HUDEP-2 (cell line): ENCODE data around the gene ATP8A2.

Experiments used
- DNase-seq, 76 experiments: peaks; one replicate each; lab custom pipeline; 2025; ENCODE audit not compliant: unreplicated experiment in 76 of 76; lab: John Stamatoyannopoulos, UW

Gene ATP8A2

GRCh38 chr13:25607096-25607495 lies 235.3 kb downstream of the ATP8A2 start:
- DNase-seq, result no peak

- no peak for DNase-seq
These were observed 236.4 kb downstream of the ATP8A2 start for GRCh38 chr13:25608181-25608580.

- no peak for DNase-seq
These were observed 244.9 kb downstream of the ATP8A2 start for GRCh38 chr13:25616674-25617073.

GRCh38 chr13:25619897-25620296 lies 248.1 kb downstream of the ATP8A2 start:
- no peak for DNase-seq

- no peak for DNase-seq
These were observed 253.6 kb downstream of the ATP8A2 start for GRCh38 chr13:25625414-25625813.

GRCh38 chr13:25630329-25630900 lies 258.6 kb downstream of the ATP8A2 start:
- no peak for DNase-seq

- DNase-seq, result no peak
These were observed 260.6 kb downstream of the ATP8A2 start for GRCh38 chr13:25632166-25632888.

GRCh38 chr13:25633093-25633492 lies 261.3 kb downstream of the ATP8A2 start:
- DNase-seq, result no peak

- no peak for DNase-seq
These were observed 273.9 kb downstream of the ATP8A2 start for GRCh38 chr13:25645681-25646080.

GRCh38 chr13:25649001-25649633 lies 277.3 kb downstream of the ATP8A2 start:
- DNase-seq, result no peak

- no peak for DNase-seq
These were observed 281.0 kb downstream of the ATP8A2 start for GRCh38 chr13:25652764-25653163.

GRCh38 chr13:25654322-25654721 lies 282.5 kb downstream of the ATP8A2 start:
- no peak for DNase-seq

- no peak for DNase-seq
These were observed 285.4 kb downstream of the ATP8A2 start for GRCh38 chr13:25657157-25657556.

- DNase-seq, result no peak
These were observed 287.5 kb downstream of the ATP8A2 start for GRCh38 chr13:25659091-25659795.

- no peak for DNase-seq
These were observed 289.2 kb downstream of the ATP8A2 start for GRCh38 chr13:25660996-25661395.

GRCh38 chr13:25662516-25662915 lies 290.7 kb downstream of the ATP8A2 start:
- no peak for DNase-seq

- DNase-seq, result no peak
These were observed 296.6 kb downstream of the ATP8A2 start for GRCh38 chr13:25668345-25668744.

GRCh38 chr13:25673711-25674110 lies 301.9 kb downstream of the ATP8A2 start:
- DNase-seq, result peak in 16 of 76 experiments; percentile 4 to 52 (median 18)

GRCh38 chr13:25674371-25674770 lies 302.6 kb downstream of the ATP8A2 start:
- no peak for DNase-seq

- no peak for DNase-seq
These were observed 303.3 kb downstream of the ATP8A2 start for GRCh38 chr13:25675060-25675459.

GRCh38 chr13:25677956-25678355 lies 306.2 kb downstream of the ATP8A2 start:
- no peak for DNase-seq
